G401.6 (cell line): ENCODE data around the gene RGS10.

Experiments used
- FAIRE-seq: peaks from 2 replicates; lab custom pipeline; 2012; peaks lifted over from hg19 to GRCh38; lab: Jason Lieb, UNC

RGS10 gene

DNA sequence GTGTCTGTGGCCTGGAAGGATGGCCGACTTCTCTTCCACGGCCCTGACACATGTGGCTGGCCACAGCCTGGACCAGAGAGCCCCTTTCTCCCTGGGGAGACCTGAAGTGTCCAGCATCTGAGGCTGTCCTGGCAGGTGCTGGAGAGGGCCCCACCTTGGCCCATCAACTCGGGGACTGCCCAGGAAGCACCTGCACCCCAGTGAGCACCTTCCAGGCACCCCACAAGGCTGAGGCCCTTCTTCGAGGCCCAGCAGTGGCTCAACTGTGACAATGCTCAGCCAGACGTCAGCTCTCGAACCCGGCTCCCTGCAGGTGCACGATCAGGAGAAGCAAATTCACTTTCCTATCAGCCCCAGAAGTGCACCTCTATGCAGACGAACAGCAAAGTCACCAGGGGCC is 24.3 kb downstream of the RGS10 start:
- FAIRE-seq: no peak

DNA sequence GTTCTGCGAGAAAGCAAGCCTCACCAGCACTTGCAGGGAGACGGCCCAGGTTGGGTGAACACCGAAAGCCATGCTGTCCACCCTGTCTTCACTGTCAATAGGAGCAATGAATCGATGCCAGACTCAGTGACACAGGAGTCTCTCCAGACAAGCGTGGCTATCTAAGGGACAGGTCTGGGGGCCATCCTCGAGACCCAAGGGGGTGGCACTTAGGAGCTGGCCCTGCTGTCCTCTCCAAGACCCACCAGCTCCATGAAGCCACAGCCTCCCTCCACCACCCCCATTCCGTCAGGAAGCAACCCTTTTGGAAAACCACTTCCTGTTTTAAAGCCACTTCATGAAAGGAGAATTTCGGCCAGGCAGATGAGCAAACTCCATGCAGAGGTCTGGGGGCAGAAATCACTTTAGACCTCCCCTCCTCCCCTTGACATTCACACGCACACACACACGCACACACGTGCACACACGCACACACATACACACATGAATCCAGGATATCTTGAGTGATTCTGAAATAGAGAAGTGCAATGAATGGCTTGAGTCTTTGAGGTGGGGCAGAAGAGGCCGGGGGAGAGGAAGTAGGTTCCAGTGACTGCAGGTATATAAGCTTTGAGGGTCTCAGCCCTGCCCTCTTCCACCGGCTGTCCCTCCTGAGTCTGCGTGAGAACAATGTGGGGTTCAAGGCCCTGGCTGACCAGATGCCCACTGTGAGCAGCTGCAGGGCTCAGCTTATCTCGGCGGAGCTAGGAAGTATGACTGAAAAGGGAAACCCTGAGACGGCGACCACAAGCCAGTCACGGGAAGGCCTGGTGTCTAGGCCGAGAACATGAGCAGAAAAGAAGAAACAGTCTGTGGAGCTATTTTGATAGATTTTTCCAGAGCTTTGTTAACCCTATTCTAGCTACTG is 25.0 kb downstream of the RGS10 start:
- no peak for FAIRE-seq

DNA sequence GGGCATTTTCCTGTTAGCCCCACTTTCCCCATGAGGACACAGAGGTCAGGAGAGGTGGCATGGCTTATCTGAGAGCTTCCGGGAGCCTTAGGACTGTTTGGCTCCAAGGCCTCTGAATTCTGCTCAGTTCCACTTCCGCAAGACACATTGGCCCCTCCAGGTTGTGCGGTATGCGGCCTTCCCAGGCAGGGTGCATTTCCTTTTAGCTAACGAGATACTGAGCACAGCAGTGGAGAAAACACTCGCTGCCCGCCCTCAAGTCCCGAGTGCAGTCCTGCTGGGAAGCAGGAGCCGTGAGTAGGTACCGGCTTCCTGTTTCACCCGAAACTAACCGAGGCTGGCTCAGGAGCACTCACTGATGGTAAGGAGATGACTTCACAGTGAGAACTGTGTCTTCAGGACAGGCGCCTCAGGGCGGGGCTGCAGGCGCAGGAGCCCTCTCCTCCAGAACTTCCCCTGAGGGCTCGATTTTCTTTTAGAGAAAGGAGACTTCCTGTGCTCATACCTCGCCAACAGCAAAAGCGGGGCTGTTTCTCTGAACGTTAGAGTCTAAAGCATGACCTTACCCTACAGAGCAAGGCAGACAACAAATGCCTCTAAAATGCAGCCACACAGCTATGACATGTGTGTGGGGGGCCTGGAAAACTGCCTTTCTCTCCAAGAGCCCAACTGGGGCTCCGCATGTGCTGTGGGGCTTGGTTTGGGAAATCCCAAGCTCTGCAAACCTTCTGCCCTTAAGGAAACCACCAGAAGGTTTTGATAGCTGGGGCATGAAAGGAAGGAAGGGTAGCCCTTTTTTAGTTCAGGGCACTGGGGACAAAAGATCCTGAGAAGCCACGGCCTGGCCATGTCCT is 25.9 kb downstream of the RGS10 start:
- no peak for FAIRE-seq

DNA sequence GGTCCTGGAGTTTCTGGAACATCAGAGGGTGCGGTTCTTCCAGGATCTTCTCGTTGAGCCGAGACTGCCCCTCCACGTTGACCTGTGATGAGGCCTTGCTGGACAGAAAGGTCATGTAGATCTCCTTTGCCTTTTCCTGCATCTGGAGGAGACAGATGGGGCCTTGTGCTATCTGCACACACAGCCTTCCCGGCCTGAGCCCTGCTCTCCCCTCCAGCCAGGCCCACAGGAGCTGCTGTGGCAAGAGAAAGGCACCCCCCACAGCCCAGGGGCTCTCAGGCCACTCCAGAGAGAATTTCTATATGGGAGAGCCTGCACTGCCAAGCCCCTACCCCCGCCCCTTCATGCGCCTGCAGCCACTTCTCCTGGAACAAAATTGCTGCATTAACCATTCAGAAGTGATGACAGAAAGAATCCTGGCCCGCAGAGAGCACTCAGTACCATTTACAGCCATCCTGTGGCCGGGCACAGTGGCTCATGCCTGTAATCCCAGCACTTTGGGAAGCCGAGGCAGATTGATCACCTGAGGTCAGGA is 26.9 kb downstream of the RGS10 start:
- FAIRE-seq: no peak

DNA sequence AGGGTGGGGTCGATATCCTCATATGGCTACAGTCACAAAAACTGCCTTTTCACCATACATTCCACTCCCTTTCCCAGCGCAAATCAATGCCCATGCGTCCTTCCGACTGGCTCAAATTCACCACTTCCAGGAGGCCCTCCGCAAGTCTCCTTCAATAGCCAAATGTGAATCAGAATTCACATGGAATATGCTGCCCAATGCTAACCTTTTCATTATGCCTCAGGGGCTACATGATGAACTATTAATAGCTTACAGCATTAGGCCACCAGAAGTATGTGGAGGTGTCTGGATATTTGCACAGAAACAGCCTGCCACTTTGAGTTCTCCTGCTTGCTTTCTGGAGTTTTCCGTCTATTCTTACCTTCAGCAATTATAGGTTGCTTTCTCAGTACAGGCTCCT is 27.7 kb downstream of the RGS10 start:
- no peak for FAIRE-seq

DNA sequence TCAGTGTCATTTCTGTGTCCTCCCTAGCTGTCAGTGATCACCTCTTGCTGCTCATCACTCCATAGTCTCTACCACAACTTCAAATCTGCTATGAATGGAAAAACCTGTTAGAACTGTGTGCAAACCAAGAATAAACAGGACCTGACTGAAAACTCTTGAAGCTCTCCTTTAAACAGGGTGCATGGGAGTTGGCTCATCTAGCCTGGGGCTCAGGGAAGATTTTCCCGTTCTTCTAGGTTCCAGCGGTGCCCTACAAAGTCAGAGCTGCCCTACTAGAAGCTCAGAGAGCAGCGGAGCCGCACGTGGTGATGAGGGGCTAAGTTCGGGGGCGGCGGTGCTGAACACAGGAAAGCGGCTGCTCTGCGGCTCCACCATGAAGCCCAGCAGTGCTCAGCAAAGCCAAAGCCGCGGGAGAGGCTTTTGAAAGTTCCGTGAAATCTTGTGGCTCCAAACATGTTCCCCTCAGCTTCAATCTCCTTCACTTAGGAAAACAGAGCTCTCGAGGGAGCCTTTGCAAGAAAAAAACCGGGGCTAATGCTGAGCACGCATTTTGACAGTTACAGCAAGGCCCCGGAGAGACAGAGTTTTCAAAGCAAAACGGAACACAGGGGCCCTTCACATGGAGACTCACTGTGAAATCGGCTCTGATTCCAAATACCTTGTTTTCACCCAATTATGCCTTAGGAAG is 30.5 kb downstream of the RGS10 start:
- no peak for FAIRE-seq

DNA sequence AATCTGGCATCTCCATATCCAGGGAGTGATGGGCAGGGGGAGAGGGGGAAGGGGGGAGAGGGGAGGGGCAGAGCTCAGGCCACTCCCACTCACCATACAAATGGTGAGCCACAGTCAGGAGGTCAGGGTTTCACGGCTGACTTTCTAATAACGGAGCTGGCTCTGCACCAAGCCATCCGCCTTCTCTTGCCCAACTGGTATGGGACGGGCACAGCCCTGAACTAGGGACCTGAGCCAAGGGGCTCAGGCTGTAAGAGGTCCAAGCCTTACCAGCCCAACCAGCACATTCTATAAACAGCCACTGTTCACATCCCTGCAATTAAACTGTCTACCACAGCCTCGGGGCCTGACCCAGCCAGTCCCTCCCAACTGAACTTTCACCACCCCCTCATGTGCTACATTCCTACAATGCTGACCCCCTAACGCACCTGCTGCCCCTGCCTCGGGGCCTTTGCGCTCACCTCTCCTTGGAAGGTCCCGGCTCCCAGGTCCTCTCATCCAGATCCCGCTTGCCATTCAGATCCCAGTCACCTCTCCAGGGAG is 32.5 kb downstream of the RGS10 start:
- no peak for FAIRE-seq

DNA sequence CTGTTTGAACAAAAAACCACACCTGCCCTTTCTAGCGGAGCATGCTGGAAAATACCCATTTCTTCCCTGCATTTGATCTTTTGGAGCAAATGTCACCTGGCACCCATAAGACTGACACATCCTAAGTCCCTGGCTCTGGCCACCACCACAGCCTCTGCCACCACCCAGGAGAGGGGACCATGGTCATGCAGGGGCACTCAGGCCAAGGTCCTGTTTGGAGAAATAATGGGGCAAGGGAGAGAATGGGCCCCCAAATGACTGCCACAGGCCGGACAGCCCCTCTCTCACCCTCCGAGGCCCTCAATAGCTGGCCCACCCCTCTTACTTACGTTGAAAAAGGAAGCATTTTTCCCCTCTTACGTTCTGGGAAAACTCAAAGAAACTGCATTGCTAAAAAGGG is 35.4 kb downstream of the RGS10 start:
- FAIRE-seq: no peak

DNA sequence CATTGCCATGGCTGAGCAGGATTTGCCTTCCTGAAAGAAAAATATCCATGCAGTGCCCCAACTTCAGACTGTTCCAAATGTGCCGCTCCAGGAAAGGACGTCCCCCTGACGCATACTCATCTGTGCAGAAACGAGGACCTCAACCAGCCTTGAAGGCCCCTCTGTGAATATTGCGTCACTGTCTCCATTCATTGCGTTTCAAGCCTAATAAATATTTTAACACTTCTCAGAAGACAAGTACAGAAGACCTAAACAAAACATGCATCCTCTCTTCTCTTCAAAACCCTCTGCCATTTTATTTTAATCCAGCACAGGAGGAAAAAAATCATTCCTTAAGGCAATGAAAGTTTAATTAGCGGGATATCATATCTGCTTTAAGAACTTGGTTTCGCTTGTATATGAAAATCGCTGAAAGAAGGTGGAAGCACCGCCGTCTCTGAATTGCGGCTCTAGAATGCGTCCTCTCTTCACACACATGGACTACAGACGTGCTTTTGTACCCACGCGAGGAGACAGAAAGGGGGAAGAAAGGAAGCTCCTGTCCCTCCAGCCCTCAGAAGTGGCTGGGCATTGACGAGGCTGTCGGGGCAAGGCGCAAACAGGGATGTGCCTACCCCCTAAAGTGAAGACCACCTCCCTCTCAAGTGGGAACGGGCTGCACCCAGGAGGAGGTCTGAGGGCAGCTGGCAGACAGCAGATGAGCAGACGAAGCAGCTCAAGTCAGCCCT is 36.8 kb downstream of the RGS10 start:
- FAIRE-seq: no peak

DNA sequence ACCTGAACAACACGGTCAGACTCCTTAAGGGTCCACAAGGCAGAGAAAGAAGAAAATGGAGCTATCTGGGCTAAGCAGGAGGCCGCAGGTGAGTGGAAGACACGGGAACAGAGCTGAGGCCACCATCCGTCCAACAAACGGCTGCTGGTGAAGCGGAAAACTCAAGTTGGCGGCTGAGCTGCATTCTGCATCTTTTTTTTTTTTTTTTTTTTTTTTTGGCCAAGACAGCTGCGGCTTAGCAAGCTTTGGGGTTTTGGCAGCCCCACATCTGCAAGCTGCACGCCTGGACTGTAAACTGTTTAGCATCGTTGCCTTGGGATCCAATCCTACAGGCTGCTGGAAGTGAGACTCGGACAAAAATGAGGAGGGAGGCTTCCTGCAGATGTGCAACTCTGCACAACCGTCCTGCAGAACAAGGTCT is 37.4 kb downstream of the RGS10 start:
- FAIRE-seq: no peak

DNA sequence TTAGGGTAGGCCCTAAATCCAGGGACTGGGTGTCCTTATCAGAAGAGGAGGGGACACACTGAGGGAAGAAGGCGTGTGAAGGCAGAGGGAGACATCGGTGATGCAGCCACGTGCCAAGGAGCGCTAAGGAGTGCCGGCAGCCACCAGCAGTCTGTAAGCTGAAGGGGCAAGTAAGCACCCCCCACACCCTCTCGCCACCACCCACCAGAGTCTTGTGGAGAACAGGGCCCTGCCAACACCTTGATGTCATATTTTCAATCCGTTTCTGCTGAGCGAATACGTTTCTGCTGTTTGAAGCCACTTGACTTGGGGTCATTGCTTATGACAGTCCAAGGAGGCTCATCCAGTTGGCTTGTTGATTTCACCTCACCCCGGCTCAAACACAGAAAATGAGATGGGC is 37.9 kb downstream of the RGS10 start:
- no peak for FAIRE-seq

DNA sequence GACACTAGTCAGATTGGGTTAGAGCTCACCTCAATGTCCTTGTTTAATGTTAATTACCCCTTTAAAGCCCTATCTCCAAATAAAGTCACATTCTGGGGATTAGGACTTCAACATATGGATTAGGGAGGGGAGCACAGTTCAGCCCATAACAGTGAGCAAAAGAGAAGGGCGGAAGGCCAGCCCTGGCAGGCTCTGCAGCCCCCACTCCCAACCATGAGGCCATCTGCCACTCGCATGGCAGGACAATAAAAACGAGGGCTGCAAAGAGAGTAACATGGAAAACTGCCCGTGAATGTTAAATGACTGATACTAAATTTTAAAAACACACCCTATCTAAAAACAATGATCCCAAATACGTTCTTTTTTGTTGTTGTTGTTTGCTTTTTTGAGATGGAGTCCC is 38.7 kb downstream of the RGS10 start:
- no peak for FAIRE-seq

DNA sequence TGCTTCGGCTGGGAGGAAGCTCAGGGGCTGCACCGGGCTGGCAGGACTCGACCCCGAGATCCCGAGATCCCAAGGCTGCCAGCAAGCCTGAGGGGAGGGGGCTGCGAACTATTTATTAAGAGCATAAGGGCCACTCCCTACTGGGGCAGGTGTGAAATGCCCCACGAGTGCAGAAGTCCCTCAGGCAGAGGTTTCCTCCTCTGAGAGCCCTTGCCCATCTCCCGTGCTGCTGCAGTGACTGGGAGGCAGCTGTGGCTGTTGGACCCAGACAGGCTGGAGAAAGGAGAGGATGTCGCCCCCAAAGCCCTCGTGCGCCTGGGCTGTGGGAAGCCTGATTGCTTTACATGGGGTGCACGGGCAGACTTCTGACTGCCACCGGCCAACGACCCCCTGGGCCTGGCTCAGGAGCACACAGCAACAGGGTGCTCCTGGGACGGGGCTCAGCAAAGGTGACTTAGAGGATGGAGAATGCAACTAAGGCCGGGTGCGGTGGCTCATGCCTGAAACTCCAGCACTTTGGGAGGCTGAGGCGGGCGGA is 39.8 kb downstream of the RGS10 start:
- FAIRE-seq: no peak

DNA sequence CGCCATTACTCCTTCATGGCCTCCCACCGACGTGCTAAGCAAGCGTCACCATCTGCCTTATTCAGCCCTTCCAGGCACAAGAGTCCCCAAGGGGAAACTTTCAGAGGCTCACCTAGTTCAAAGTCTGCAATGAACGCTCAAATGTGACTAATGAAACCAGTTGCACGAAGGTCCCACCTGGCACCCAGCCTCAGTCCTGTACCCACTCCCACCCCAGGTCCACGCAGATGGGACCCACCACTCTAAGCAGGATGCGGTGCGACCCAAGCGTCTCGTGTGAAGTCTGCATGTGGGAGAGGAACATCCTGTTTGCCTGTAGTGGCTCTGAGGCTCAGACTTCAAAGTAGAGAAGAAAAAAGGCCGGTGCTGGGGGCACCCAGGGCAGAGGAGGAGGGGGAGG is 40.3 kb downstream of the RGS10 start:
- no peak for FAIRE-seq

DNA sequence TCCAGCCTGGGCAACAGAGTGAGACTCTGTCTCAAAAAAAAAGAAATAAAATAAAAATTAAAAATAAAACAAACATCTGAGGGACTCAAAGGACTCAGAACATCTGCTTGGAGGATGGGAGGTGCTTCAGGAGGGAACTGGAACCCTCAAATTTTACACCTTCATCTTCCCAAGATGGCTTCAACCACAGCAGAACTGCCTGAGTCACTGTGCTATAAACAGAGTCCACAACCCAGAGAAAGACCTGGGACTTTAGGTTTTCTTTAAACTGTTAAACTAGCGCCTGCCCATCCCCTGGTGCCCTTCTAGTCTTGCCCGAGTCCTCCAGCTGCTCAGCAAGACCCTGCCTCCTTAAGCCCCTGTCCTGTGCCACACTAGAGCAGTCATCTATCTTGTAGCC is 40.8 kb downstream of the RGS10 start:
- no peak for FAIRE-seq

DNA sequence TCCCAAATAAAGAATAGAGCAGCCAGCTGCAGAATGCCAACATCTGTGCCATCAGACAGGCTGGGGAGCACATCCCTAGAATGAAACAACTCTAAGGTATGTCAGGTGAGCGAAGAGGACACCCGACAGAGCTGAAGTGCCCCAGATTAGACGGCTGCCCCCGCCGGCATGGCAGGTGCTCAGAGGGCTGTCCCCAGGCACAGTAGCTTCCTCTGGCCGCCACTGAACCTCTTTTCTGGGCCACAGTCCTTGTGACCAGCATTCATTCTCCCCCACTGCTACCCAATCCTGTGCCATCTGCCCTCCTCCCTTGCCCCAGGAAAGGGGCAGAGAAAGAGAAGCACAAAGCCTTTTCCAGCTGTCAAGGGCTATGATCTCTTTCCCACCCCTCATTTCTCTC is 41.7 kb downstream of the RGS10 start:
- FAIRE-seq: no peak

DNA sequence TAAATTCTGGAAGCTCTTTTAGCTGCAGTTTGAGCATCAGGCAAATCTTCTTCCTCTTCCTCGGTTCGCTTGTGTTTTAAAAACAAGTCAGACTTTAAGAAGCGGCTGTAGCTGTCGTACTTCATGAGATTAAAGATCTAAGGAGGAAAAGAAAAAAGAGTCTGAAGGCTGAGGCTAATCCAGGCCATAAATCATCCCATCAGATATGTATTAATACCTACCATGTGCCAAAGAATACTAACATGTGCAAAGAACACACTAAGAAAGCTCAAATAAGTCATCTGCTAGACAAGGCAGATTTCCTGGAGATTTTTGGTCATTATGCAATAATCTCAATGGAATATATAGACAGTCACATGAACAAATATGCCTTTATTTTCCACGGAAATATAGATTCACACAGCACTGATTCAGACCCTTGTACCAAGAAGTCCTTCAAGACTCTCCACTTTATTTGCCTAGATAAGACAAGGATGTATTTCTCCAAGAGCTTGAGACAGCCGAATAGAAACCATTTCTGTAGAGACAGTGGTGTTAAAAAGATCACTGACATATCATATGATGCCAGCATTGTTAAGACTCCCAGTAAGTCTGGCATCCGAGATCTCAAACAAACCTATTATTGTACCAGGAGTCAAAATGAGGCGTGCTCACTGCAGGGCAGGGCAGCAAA is 42.3 kb downstream of the RGS10 start:
- FAIRE-seq: no peak

DNA sequence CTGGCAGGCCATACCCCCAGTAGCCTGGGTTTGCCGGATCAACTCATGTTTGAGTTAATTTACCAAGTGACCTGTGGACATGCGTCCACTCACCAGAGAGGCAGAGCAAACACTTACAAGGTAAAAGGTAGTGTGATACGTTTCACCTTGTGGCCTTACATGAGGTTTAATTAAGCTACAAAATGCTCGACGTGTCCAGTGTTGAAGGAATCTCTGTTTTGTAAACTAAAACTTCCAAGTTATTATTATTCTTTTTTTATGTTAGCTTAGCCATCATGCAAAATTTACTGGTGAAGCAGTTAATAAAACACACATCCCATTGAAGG is 42.9 kb downstream of the RGS10 start:
- no peak for FAIRE-seq

DNA sequence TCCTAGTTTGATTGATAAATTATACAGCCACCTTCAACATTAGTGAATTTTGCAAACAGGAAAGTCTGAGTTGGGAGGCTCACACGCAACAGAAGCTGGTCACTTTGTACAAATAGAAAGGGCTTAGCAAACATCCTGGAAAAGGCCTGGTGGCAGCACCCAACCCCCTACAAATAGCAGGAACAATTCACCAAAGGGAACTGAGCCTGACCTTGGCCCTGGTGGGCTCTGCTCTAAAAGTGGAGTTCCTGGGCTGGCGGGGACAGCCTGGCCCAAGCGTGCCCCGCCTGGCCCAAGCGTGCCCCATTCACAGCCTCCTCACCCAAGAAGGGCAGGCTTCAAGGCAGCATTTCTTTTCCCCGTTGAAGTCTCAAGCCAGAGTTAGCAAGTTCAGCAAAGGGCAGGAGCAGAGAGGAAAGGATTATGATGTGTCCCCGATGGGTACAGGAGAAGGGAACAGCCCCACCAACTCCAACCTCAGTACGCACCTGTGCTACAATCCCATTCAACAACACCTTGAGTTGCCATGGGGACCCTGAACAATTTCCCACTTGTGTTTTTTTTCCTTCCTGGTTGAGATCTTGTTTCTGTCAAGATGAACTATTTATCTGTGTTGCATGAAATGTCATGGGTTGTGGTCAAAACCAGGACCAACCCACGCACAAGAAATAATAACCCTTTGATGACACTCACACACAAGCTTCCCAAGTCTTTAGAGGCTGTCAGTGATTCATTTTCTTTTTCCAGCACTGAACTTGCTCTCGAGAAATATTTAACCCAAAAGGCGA is 43.4 kb downstream of the RGS10 start:
- FAIRE-seq: no peak

DNA sequence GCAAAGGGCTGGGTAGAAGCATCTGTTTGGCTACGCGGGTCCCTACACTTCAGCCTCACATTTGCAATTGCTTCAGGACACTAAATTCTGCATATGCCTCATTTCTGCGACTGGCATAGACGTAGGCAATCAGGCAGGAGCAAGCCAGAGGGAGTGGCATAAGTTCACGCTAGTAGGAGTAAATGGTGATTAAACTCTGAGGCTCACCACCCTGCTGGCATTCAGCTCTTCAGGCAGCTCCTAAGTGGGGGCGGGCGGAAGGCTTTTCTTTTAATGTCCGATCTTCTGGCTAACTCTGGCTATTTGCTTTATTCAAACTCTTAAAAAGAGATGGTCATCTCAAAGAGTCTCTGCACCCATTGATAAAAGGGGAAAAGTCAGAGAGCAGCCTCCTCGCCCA is 45.3 kb downstream of the RGS10 start:
- FAIRE-seq: no peak
